ENCODE results near the gene CFAP61.

Gene CFAP61

DNA sequence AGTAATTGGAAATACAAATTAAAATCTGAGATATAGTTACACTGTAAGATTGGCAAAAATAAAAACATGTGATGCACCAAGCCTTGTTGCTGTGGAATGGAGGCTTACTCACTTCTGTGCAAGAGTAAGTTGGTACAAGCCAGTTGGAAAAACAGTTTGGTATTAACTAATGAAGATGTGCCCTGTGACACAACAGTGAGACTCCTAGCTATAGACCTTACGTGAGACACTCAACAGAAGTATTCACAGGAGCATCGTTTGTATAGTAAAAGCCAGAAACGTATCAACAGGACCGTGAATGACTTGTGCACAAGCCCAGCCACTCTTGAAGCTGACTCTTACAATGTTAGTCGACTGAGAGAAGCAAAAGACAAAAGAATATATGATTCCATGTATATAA, 20.5 kb upstream of the CFAP61 start:
- no peak for DNase-seq (ENCODE audit: low read depth in 3 of 3)

DNA sequence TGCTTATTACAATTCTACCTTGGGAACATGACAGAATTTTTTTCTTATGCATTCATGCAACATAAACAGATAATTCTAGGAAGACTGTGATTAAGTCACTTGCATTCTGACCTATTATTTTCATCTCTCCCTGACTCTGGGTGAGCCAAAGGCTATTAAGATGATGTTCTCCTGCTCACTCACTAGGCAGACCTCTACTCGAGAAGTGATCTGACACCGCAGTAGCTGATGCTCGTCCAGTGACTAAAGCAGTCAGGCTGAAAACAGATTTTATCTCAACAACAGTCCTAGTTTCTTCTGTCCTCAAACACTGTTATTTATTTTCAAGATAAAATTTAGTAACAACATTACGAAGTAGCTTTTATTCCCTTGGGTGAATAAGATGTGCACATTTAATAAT, 17.8 kb upstream of the CFAP61 start:
- DNase-seq (ENCODE audit: low read depth in 3 of 3), result no peak

DNA sequence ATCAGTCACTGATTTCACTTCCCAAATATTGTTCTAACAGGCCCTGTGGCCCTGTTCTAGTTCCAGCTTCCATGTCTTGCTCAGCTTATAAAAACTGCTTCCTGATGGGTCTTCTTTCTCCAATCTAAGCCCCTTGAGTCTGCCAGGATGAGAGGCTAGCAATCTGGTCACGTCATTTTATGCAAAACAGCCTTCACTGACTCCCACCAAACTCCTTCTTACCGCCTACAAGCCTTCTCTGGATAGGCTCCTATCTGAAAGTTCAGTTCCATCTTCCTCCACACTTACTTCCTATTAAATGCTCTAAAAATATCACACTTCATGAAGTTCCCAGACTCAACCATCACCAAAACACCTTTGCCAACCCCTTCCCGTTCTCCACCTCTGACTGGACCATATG, 15.6 kb upstream of the CFAP61 start:
- no peak for DNase-seq (ENCODE audit: low read depth in 3 of 3)

DNA sequence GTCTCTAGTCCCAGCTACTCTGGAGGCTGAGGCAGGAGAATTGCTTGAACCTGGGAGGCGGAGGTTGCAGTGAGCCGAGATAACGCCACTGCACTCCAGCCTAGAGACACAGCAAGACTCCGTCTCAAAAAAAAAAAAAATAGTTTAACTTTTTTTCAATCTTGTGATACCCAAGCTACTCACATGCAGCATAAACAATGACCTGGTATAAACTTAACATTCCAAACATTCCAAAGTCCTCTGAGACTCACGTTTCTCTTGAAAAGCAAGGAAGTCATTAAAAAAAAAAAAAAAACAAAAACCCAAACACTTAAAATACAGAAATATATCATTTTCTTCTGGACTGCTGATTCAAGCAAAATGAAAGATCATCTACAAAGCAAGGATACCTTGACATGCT, 14.4 kb upstream of the CFAP61 start:
- no peak for DNase-seq (ENCODE audit: low read depth in 3 of 3)

DNA sequence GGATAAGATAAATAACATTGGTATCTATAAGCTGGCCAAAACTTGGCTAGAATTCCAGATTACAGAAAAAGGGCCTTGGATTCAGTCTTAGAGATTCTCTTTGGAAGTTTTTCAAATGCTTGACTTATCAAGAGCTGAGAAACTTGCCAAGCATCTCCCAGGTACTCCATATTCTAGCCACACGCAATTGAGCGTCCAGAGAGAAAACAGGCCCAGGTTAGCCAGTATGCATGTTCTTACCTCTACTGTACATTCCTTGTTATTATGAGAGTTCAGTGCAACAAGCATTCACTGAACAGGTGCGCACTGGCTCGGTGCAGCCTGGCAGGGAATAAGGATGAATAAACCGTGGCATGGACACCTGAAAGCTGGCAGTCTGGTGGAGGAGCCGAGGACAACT, 13.7 kb upstream of the CFAP61 start:
- no peak for DNase-seq (ENCODE audit: low read depth in 3 of 3)

DNA sequence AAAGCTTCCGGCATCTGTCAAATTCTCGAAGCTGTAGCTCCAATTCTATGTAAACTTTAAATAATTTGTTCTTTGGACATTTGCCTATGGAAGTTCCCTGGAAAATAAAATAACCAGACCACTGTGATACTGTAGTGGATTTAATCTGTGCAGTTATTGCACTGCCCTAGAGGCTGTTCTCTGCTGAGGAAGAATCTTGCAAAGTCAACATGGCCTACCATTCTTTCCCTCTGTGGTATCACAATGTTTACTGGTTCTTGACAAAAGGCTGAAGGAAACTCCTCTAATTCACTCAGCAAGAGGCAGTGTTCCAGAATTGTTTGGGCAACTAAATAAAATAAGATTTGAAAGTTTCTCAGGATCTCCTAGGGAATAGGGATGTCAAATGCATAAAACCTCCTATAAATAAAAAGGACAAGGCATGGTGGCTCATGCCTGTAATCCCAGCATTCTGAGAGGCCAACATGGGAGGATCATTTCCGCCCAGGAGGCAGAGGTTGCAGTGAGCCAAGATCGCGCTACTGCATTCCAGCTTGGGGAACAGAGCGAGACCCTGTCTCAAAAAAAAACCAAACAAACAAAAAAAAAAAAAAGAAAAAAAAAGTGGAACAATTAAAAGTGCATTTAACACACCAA, 12.5 kb upstream of the CFAP61 start:
- DNase-seq (ENCODE audit: low read depth in 3 of 3), result no peak

DNA sequence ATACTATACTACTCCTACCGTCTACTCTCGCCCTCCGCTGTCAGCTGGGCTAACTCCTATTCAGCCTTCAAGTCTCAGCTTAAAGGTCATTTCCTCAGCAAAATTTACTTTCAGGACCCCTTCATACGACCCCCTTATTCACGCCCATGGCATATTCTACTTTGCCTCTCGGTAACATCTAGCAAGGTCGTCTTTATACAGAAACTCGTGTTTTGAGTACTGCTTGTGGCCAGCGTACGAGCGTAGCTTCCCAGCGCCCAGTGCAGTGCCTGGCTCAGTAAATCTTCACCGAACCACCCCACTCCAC, 612 bp upstream of the CFAP61 start:
- DNase-seq (ENCODE audit: low read depth in 3 of 3), result no peak

DNA sequence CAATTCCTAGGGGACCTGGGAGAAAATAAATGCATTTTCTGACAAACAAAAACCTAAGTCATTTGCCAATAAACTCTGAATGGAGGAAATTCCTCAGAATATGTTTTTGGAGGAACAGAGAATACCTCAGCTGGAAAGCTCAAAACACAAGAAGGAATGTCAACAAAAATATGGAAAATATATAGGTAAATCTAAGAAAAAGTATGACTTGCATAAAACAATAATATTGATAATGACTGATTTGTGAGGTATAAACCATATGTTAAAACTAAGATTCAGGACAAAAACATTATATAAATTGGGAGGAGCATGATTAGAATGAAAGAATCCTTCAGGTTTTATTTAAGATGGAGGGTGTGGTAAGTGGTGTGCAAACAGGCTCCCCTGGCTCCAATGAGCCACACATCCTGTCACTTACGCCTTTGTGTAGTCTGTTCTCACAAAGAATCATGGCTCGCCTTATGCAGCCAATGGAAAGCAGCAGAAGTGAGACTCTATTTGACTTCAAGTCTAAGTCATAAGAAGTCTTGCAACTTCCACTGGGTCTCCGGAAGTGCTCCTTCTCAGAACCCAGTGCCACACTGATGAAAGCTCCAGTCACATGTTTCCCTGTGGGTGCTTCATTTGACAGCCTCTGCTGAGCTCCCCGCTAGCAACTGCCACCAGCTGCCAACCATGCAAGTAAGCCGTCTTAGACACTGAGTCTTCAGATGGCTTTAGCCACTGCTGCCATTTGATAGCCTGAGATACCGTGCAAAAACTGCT, 8.1 kb downstream of the CFAP61 start:
- DNase-seq (ENCODE audit: low read depth in 3 of 3), result no peak

DNA sequence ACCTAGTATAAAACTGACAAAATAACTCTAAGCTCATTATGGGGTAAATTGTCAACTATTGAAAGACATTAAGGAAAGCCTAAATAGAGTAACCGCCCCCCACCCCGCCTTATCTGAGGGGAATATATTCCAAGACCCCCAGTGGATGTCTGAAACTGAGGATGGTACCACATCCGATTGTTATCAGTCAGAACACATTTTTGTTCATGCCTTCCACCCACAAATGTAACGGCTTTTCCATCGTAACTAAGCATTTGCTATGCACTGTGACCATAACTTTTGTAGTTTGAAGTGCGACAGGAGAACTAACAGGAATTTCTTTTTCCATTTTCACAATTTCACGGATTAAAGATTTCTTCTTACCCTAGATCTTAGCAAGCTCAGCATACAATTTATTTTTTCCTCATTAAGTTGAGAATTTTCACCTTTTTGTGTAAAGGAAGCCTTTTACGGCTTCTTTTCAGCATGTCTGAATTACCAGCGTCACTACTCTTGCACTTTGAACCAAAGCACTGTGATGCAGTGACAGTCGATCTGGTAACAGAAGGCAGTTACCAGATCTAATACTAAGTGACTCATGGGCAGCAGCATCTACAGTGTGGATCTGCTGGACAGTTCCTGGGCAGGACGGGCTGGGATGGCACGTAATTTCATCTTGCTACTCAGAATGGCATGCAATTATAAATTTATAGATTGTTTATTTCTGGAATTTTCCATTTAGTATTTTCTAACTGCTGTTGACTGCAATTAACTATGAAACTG, 11.8 kb downstream of the CFAP61 start:
- no peak for DNase-seq (ENCODE audit: low read depth in 3 of 3)

DNA sequence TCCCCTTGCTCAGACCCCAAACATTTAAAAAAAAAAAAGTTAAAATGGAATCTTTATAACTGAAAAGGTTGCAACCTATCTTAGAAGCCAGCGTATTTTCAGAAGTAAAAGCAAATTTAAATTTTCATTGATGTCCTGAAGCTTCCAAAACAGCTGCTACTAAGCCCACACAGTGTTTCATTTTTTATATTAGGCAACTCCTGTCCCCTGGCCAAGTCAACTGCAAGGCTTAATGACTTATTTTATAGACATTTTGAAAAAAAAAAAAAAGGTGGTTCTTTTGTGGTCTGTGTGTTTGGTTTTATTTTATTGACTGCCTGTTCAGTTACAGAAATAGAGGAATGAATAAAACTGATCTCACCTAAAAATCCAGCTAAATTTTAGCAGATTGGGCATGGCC, 13.0 kb downstream of the CFAP61 start:
- no peak for DNase-seq (ENCODE audit: low read depth in 3 of 3)

DNA sequence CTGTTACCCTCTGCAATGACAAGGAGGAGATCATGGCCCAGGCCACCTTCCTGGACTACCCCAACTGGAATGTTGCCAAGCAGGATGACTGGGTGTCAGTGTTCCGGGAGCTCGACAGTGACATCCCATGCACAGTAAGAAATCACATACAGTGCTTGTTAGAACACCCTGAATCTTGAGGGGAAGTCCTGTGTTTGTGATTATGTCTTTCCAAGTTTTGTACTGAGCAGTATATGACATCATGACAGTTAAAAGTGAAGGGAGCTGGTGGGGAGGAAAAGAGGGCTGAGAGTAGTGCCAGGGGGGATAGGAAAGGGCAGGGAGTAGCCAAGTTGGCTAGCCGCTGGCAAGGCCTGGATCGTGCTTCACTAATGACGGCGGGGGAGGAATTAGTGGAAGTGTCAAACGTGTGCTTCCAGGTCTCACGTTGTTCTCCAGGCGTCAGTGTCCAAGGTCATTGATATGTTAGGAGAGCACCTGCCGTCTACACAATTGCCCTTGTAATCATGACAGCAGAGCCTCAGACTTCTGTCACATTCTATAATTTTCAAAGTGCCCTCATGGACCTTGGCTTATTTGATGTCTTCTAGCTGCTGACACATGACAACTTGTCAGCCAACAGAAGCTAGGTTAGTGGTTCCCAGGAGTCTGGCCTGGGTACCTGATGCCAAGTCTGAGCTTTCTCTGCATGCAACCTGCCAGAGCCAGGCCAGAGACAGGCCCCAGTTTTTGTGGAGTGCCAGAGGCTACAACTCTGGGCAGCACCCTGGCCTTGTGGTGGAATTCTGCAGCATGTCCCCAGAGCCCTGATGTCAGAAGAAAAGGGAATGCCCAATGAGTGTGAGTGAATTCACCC, 18.8 kb downstream of the CFAP61 start:
- DNase-seq (ENCODE audit: low read depth in 3 of 3), result no peak

DNA sequence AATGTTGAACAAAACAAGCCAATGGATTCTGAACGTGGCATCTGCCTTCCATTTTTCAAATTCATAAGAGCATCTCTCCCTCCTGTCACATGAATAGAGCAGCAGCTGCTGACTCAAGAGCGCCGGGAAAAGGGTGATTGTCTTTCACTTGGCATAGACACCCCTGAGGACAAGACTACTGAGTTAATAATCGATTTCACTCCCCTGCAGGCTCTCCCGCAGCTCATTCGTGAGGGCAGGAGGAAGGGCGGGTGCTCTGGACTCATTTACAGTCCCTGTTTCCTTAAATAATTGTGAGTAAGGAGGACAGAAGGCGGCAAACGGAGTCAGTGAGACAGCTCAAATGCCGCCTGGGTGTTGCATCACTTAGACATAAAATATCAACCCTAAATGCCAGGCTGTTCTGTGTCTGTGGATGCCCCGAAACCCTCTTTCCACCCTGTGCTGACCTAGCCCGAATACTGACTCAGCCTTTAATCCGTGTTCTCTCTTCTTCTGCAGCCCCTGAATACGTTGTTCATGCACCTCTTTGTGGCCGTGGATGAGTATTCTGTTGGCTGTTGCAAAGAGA, 21.6 kb downstream of the CFAP61 start:
- DNase-seq (ENCODE audit: low read depth in 3 of 3), result no peak

DNA sequence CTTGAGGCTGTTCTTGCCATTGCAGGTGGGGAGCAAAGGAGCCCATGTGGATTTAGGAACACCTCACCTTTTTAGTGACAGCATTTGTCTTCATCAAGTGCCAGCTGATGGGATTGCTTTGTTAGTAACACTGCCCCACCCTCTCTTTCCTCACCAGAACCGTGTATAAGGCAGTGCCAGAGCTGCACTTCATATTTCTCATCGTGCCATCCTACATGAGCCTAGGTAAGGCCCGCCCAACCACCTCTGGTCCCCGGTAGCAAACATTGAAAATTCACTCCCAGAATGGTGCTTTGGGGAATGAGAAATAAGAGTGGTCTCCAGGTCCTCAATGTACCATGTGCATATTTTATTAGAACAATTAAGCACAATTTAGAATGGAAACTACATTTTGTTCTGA, 22.7 kb downstream of the CFAP61 start:
- DNase-seq (ENCODE audit: low read depth in 3 of 3), result no peak

DNA sequence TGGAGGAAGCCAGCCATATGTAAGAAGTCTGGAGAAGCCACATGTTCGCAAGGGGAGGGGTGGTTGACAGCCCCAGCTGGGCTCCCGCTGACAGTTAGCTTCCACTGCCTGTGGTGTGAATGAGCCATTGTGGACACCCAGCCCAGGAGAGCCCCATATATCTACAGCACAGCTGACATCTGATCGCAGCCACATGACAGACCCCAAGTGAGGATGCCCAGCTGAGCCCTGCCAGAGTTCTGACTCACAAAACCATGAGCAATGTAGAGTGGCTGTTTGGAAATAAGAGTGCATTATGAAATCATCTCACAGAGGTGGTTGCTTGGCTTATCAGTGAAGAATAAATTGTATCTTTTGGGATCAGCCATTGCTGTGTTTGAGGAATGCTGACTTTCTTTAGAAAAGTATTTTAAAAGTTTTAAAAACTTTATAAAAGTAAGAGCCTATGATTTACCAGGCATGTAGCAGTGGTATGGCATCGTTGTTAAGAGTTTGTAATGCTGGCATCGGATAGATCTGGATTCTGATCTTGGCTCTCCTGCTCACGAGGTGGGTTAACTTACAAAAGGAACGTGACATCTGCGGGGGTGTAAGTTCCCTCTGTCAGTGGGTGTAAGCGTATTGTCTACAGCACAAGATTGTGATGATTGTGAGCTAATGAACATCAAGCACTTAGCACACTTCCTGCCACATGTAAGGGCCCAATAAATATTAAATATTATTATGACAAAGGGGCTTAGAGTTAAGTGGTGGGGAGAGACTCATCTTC, 24.1 kb downstream of the CFAP61 start:
- no peak for DNase-seq (ENCODE audit: low read depth in 3 of 3)

DNA sequence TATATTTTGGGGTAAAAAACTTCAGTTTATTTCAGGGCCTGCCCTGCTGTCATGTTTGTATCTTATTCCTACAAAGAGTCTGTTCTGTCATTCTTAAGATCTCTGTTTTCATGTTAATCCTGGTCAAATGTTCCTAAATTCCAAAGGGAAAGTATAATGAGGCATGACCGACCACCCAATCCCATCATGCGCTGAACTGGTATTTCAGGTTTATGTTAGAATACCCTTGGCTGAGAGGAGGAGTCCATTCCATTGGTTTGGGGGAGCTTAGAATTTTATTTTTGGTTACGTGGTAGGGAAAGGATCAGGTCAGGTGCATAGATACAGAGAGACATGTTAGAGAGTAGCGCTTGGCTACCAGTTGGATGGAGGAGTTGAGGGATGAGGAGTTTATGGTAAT, 25.7 kb downstream of the CFAP61 start:
- DNase-seq (ENCODE audit: low read depth in 3 of 3), result no peak

DNA sequence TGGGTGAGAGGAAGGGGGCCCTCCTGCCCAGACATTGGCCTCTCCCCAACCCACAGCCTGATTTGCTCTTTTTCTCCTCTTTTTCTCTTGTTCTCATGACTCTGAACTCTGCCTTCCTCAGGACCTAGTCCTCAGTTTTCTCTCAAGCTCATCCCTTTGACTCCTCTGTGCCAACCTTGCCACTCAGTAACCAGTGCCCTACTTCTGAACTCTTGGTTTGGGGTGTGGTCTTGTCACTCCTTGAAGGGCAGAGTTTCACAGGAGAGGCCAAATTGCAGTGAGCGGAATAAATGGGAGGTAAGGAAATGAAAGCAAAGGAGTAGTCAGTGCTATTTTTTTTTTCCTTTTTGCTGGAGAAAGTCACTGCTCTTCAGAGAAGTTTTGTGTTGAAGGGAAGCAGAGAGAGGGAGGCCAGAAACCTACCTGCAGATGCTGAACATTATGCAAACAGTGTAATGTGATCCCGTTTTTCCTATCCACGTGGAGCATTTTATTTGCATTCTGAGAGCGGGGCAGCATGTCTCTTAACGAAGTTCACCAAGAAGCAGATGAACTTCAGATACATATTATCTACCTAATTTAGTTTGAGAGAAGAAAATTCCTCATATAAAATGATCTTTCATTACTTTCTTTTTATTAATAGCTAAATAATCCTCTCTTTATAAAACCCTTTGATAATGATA, 26.9 kb downstream of the CFAP61 start:
- DNase-seq (ENCODE audit: low read depth in 3 of 3), result no peak

DNA sequence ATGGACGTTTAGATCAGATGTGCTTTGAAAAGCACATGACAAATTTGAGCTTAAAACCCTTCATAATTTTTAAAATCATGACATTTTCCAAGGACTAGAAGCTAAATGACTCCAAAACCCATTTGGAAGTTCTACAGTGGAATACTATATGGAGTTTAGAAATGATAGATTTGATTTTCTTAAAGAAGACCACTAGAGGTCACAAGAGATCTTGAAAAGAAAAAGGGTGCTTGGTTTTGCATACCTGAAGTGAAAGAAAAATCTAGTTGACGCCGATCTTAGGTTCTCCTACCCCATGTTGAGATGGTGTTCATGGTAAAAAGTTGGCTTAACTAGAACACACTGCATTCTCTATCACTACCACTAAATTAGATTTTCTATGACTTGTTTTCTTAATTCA, 31.5 kb downstream of the CFAP61 start:
- DNase-seq (ENCODE audit: low read depth in 3 of 3), result no peak

DNA sequence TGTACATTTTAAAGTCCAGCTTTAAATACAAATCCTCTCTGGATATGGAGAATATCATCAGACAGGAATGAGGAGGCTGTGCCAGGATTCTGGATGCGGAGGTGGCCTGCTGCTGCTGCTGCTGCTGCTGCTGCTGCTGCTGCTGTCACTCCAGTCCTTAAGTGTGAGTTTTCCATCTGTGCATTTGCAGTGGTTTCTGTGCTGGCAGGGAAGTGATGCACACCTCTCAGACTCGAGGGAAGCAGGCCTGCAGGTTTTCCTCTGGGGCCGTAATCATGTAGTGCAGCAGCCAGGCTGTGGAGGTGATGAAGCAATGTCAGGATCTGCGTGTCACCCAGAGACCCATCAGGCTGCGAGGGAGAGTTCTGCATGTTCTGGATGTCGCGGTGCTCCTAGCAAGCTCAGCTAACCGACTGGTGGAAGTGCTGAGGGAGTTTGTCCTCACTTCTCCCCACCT, 32.0 kb downstream of the CFAP61 start:
- DNase-seq (ENCODE audit: low read depth in 3 of 3), result no peak

DNA sequence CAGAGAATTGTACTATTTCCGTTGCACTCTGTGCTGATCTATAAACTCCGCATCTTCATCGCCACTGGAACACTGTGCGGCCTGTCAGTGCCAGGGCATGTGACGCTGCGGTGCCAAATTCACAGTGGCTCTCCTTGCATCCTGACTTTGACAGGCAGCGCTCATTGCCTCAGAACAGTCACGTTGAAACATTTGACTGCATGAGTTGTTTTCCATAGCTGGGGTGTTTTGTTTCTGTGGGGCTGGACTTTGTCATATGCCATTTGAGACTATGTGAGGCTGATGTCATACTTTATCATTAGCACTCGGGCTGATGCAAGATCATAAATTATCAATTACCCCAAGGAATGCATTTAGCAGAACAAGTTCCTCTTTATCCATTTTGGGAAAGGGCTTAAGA, 32.7 kb downstream of the CFAP61 start:
- no peak for DNase-seq (ENCODE audit: low read depth in 3 of 3)

DNA sequence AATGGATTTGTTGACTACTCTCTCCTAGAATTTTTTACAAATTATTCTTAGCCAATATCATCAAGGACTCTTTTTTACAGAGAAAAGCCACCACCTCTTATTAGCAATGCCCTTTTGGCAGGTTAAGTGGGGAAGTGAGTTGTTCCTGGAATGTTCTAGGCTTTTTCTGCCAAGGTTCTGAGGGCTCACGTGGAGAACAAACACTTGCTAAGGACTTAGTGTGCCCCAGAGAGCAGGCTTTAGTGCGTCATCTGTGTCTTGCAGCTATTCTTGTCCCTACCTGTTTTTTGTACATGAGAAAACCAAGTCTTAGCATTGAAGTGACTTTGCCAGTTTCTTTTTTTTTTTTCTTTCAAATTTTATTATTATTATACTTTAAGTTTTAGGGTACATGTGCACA, 33.5 kb downstream of the CFAP61 start:
- DNase-seq (ENCODE audit: low read depth in 3 of 3), result no peak

DNA sequence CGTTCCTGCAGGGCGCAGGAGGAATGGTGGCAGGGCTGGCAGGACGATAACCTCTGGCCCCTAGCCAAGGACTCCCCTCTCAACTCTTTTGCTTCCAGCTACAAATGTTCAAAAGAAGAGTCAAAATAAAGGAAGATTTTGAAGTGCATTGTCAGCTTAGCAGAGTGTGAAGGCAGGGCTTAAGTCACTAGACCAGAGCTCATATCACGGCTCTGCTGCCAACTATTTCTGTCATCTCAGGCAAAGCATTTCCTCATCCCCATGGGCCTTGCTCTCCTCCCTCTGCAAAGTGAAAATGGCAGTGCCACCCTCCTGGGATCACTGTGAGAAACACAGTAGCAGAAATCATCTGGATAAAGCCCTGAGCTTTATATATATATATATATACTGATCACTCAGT, 36.7 kb downstream of the CFAP61 start:
- no peak for DNase-seq (ENCODE audit: low read depth in 3 of 3)
